ENCODE measurements around the gene RASD1. TPM values are rescaled to one million over a fixed set of nuclear protein-coding genes. Genes with fewer than 3 reads are reported as not detected.

The RASD1 gene
- total RNA-seq, 4 donors from 2014 or later: 23.5 to 83.8 (median 61.3) TPM

- Histone ChIP-seq H3K36me3 (no peaks in the 10 kb centered on the region), H3K4me1 (peaks cover 3 to 13% (median 7%) of the 10 kb centered on the region in 4 donors), H3K4me3 (no peak overlapping the region), H3K9me3 (no peaks in the 10 kb centered on the region), H3K27me3 (no peaks in the 10 kb centered on the region), H3K27ac (no peak overlapping the region)
- DNase-seq: no peak
- 85 to 97% methylated on average over 7 to 19 of the region's 19 CpGs for WGBS, 2 donors (ENCODE audit: low coverage in 1 of 2)
- in situ Hi-C loops (cut with MboI; ENCODE audit: low pct_ligation_motif_present in 1 of 4, low pct_unique_long_range_greater_than_20kb in 1 of 4, low sequenced_read_pairs in 3 of 4): no loop called here
- TF ChIP-seq, protein P1, sequence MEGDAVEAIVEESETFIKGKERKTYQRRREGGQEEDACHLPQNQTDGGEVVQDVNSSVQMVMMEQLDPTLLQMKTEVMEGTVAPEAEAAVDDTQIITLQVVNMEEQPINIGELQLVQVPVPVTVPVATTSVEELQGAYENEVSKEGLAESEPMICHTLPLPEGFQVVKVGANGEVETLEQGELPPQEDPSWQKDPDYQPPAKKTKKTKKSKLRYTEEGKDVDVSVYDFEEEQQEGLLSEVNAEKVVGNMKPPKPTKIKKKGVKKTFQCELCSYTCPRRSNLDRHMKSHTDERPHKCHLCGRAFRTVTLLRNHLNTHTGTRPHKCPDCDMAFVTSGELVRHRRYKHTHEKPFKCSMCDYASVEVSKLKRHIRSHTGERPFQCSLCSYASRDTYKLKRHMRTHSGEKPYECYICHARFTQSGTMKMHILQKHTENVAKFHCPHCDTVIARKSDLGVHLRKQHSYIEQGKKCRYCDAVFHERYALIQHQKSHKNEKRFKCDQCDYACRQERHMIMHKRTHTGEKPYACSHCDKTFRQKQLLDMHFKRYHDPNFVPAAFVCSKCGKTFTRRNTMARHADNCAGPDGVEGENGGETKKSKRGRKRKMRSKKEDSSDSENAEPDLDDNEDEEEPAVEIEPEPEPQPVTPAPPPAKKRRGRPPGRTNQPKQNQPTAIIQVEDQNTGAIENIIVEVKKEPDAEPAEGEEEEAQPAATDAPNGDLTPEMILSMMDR (IDR thresholded peaks at IDR 0.05): no peak
- TF ChIP-seq POLR2AphosphoS5 (IDR thresholded peaks at IDR 0.05): no peak
- no peak for TF ChIP-seq EP300 (IDR thresholded peaks at IDR 0.05; ENCODE audit: low read depth)
- intact Hi-C loops (cut with DNase I; ENCODE audit: low total_unique reads): no loop called here
Observed at GRCh38 chr17:17523731-17524490, 27.7 kb upstream of the RASD1 start.

DNA sequence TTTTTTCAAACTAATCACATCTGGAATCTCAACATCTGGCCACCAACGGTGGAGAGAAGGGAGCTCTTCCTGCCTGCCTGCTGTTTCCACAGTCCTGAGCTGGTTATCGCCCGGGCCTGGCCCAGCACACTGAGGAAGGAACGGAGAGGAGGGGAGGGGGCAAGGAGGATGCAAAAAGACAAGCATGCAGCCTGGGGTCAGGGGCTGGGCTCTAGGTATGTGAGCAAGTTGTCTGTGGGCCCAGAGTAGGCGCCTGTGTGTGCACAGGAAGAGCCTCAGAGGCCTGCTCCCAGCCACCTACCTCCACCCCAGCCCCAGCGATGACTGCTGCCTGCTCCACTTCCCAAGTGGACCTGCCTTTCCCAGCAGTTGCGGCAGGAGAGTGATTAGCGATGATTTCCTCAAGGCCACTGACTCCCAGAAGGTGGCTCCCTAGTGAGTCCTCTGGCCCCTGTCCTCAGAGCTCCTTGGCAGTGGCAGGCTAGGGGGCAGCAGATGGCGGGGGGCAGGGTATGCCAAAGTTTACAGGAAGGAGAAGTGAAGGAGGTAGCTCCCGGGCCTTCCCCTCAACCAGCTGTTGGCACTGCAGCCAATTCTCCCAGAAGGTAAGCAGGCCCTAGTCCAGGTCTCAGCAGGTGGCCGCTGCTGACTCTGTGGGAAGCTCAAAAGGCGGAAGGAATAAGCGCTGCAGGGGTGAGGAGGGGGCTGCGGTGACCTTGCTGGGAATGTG lies 27.0 kb upstream of the RASD1 start:
- 54 to 75% methylated on average over 3 to 14 of the region's 14 CpGs for WGBS, 2 donors (ENCODE audit: low coverage in 1 of 2)
- intact Hi-C loops (cut with DNase I; ENCODE audit: low total_unique reads): no loop called here
- in situ Hi-C loops (cut with MboI; ENCODE audit: low pct_ligation_motif_present in 1 of 4, low pct_unique_long_range_greater_than_20kb in 1 of 4, low sequenced_read_pairs in 3 of 4): no loop called here
- no peaks in the 10 kb centered on the region for H3K27me3 ChIP-seq
- H3K4me3 ChIP-seq: no peak overlapping the region
- TF ChIP-seq, protein P1 (IDR thresholded peaks at IDR 0.05): no peak
- no peak for TF ChIP-seq EP300 (IDR thresholded peaks at IDR 0.05; ENCODE audit: low read depth)
- no peak for TF ChIP-seq POLR2AphosphoS5 (IDR thresholded peaks at IDR 0.05)
- TF ChIP-seq POLR2A (IDR thresholded peaks at IDR 0.05): no peak
- no peak overlapping the region for H3K27ac ChIP-seq
- H3K36me3 ChIP-seq: no peaks in the 10 kb centered on the region
- H3K9me3 ChIP-seq: no peaks in the 10 kb centered on the region
- DNase-seq: no peak
- H3K4me1 ChIP-seq: peaks cover 3 to 13% (median 7%) of the 10 kb centered on the region in 4 donors

DNA sequence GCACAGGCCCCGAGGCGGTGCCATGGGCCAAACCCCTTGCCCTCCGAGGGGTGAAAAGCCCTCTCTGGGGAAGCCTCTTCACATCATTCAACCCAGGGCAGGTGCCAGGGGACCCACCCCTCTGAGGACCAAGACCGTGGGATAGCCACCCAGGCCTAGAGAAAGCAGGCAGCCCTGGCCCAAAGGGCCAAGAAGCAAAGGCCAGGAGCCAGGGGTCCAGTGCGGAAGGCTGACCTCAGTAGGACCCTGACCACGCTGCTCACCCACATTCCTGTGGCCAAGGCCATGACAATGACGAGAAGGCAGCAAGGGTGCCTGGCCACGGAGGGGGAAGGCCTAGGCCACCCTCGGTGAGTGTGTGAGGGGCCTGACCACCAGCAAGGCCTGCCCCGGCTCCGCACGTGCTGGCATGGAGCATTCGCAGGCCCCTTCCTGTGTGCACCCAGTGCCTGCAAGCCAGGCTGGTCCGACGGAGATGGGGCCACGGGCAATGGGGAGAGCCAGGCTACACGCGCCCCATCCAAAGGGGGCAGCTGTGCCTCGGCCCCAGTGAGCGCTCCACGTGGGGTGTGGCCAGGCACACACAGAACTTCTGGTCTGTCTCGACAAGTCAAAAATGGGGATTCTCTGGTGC lies 24.5 kb upstream of the RASD1 start:
- Histone ChIP-seq H3K36me3 (no peaks in the 10 kb centered on the region), H3K27ac (no peak overlapping the region), H3K4me3 (no peak overlapping the region), H3K4me1 (peaks cover 0 to 1% (median 0%) of the 10 kb centered on the region in 4 donors), H3K9me3 (no peaks in the 10 kb centered on the region), H3K27me3 (no peaks in the 10 kb centered on the region)
- 87% methylated on average over 21 of the region's 22 CpGs; no CpG with 5 or more reads in 1 of the 2 donors for WGBS, 2 donors (ENCODE audit: low coverage in 1 of 2)
- in situ Hi-C loops (cut with MboI; ENCODE audit: low pct_ligation_motif_present in 1 of 4, low pct_unique_long_range_greater_than_20kb in 1 of 4, low sequenced_read_pairs in 3 of 4) (no loop called here), intact Hi-C loops (cut with DNase I; ENCODE audit: low total_unique reads) (no loop called here)
- DNase-seq: no peak
- TF ChIP-seq POLR2A (IDR thresholded peaks at IDR 0.05) (no peak), EP300 (IDR thresholded peaks at IDR 0.05; ENCODE audit: low read depth) (no peak), POLR2AphosphoS5 (IDR thresholded peaks at IDR 0.05) (no peak)
- TF ChIP-seq, protein P1 (IDR thresholded peaks at IDR 0.05): no peak

- whole genome bisulfite sequencing, 2 donors (ENCODE audit: low coverage in 1 of 2): 96% methylated on average over 6 of the region's 10 CpGs; no CpG with 5 or more reads in 1 of the 2 donors
- H3K27me3 ChIP-seq: no peaks in the 10 kb centered on the region
- no peak overlapping the region for H3K4me3 ChIP-seq
- no peaks in the 10 kb centered on the region for H3K9me3 ChIP-seq
- H3K27ac ChIP-seq: no peak overlapping the region
- intact Hi-C loops (cut with DNase I; ENCODE audit: low total_unique reads) (loop anchor here (10.0 kb wide), 1 partner anchor 115 kb away; no protein-coding TSS in a partner anchor), in situ Hi-C loops (cut with MboI; ENCODE audit: low pct_ligation_motif_present in 1 of 4, low pct_unique_long_range_greater_than_20kb in 1 of 4, low sequenced_read_pairs in 3 of 4) (no loop called here)
- no peaks in the 10 kb centered on the region for H3K36me3 ChIP-seq
- no peaks in the 10 kb centered on the region for H3K4me1 ChIP-seq
- TF ChIP-seq POLR2A (IDR thresholded peaks at IDR 0.05) (no peak), POLR2AphosphoS5 (IDR thresholded peaks at IDR 0.05) (no peak), EP300 (IDR thresholded peaks at IDR 0.05; ENCODE audit: low read depth) (no peak)
- TF ChIP-seq, protein P1 (IDR thresholded peaks at IDR 0.05): no peak
- no peak for DNase-seq
Observed at GRCh38 chr17:17519886-17520285, 23.7 kb upstream of the RASD1 start.

Data from transverse colon (tissue), 4 donors.